Liver (tissue), 3 donors: ENCODE measurements around the gene RRP15.

Experiments
- ATF3 ChIP-seq: IDR thresholded peaks from 2 replicates; pipeline ENCODE4 v1.6.1; 2016; ENCODE audit warnings: antibody characterized with exemption
- CTCF ChIP-seq: fragments of 150-350 bp; IDR thresholded peaks from 2 replicates; pipeline ENCODE4 v1.5.1; 2017; ENCODE audit warnings: improper control_type of control experiment, low read depth, low read length; ENCODE audit not compliant: missing input control
- FOXA1 ChIP-seq: IDR thresholded peaks from 2 replicates; pipeline ENCODE4 v1.6.1; 2016; ENCODE audit warnings: antibody characterized with exemption
- HNF4G ChIP-seq: IDR thresholded peaks from 2 replicates; pipeline ENCODE4 v1.6.1; 2016; ENCODE audit warnings: antibody characterized with exemption
- MAX ChIP-seq: IDR thresholded peaks from 2 replicates; pipeline ENCODE4 v1.6.1; 2016; ENCODE audit warnings: antibody characterized with exemption
- RAD21 ChIP-seq, 2 donors: IDR thresholded peaks; 2 replicates each; pipeline ENCODE4 v1.6.1; 2016; ENCODE audit warnings: antibody characterized with exemption in 2 of 2, mild to moderate bottlenecking in 2 of 2
- REST ChIP-seq: IDR thresholded peaks from 2 replicates; pipeline ENCODE4 v1.6.1; 2016; ENCODE audit warnings: antibody characterized with exemption, mild to moderate bottlenecking
- RXRA ChIP-seq, 2 donors: IDR thresholded peaks; 2 replicates each; pipeline ENCODE4 v1.6.1; 2017 to 2018; ENCODE audit warnings: antibody characterized with exemption in 2 of 2, mild to moderate bottlenecking in 1 of 2
- SP1 ChIP-seq: IDR thresholded peaks from 2 replicates; pipeline ENCODE4 v1.6.1; 2018; ENCODE audit warnings: antibody characterized with exemption, mild to moderate bottlenecking
- TAF1 ChIP-seq: conservative IDR thresholded peaks from 2 replicates; pipeline ENCODE4 v1.6.1; 2016; ENCODE audit warnings: antibody characterized with exemption, mild to moderate bottlenecking
- YY1 ChIP-seq: IDR thresholded peaks from 2 replicates; pipeline ENCODE4 v1.6.1; 2016; ENCODE audit warnings: antibody characterized with exemption, mild to moderate bottlenecking
- donor health status: healthy.
- donor health status: healthy.

- no peak for TF ChIP-seq CTCF
- no peak for TF ChIP-seq RXRA (IDR thresholded peaks at IDR 0.05)
- no peak for TF ChIP-seq TAF1
- TF ChIP-seq REST = no peak
- TF ChIP-seq SP1 = no peak
- no peak for TF ChIP-seq MAX
- TF ChIP-seq YY1 = no peak
- TF ChIP-seq HNF4G = no peak
- no peak for TF ChIP-seq RAD21 (IDR thresholded peaks at IDR 0.05)
- no peak for TF ChIP-seq ATF3
- TF ChIP-seq FOXA1 = no peak
These were observed 3.8 kb upstream of the RRP15 start for GRCh38 chr1:218281285-218281684.
